ENCODE results near the gene POLA1.

GRCh38 chrX:24987731-24988130 is 294.0 kb downstream of the POLA1 start:
- TF ChIP-seq, protein P1, sequence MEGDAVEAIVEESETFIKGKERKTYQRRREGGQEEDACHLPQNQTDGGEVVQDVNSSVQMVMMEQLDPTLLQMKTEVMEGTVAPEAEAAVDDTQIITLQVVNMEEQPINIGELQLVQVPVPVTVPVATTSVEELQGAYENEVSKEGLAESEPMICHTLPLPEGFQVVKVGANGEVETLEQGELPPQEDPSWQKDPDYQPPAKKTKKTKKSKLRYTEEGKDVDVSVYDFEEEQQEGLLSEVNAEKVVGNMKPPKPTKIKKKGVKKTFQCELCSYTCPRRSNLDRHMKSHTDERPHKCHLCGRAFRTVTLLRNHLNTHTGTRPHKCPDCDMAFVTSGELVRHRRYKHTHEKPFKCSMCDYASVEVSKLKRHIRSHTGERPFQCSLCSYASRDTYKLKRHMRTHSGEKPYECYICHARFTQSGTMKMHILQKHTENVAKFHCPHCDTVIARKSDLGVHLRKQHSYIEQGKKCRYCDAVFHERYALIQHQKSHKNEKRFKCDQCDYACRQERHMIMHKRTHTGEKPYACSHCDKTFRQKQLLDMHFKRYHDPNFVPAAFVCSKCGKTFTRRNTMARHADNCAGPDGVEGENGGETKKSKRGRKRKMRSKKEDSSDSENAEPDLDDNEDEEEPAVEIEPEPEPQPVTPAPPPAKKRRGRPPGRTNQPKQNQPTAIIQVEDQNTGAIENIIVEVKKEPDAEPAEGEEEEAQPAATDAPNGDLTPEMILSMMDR (IDR thresholded peaks at IDR 0.05), result no peak
- no peak for TF ChIP-seq POLR2A (IDR thresholded peaks at IDR 0.05)

Data from heart left ventricle (tissue), 13 donors.